Neuronal stem cell (in vitro differentiated cells): ENCODE results near the gene OR2A14.

Experiments used
- DNase-seq: peaks from one replicate; pipeline ENCODE4 v3.0.0-alpha.2; 2013; ENCODE audit warnings: low spot score
- H2AFZ ChIP-seq: one replicate; pipeline ENCODE4 v1.6.1; 2013; ENCODE audit warnings: mild to moderate bottlenecking, low read length, inconsistent platforms
- H2AK5ac ChIP-seq: 2 replicates; pipeline ENCODE4 v1.6.1; 2013; ENCODE audit warnings: low read depth, mild to moderate bottlenecking, inconsistent platforms, low read length, moderate library complexity, mixed read lengths
- H2BK120ac ChIP-seq: 2 replicates; pipeline ENCODE4 v1.6.1; 2013; ENCODE audit warnings: low read depth, mild to moderate bottlenecking, inconsistent platforms, low read length, moderate library complexity, mixed read lengths
- H2BK12ac ChIP-seq: one replicate; pipeline ENCODE4 v1.6.1; 2013; ENCODE audit warnings: low read length, inconsistent platforms
- H2BK15ac ChIP-seq: 2 replicates; pipeline ENCODE4 v1.6.1; 2013; ENCODE audit warnings: mild to moderate bottlenecking, low read length, inconsistent platforms, mixed read lengths
- H2BK5ac ChIP-seq: one replicate; pipeline ENCODE4 v1.6.1; 2013; ENCODE audit warnings: inconsistent platforms, mild to moderate bottlenecking, low read length, moderate library complexity
- H3K14ac ChIP-seq: one replicate; pipeline ENCODE4 v1.6.1; 2013; ENCODE audit warnings: low read length, inconsistent platforms
- H3K18ac ChIP-seq: 2 replicates; pipeline ENCODE4 v1.6.1; 2013; ENCODE audit warnings: low read length, inconsistent platforms
- H3K23ac ChIP-seq: 2 replicates; pipeline ENCODE4 v1.6.1; 2013; ENCODE audit warnings: low read depth, mild to moderate bottlenecking, mixed read lengths, low read length, inconsistent platforms; ENCODE audit not compliant: poor library complexity
- H3K27ac ChIP-seq: replicated peaks from 3 replicates; pipeline ENCODE4 v1.5.1; 2013; ENCODE audit warnings: low read length, inconsistent platforms
- H3K27me3 ChIP-seq, 3 experiments: 2 replicates each; pipeline ENCODE4 v1.6.1; 2013; ENCODE audit warnings: low read length in 3 of 3, mild to moderate bottlenecking in 2 of 3, inconsistent platforms in 1 of 3, low read depth in 1 of 3, mixed read lengths in 1 of 3, moderate library complexity in 1 of 3; ENCODE audit not compliant: control insufficient read depth in 3 of 3, insufficient read depth in 3 of 3
- H3K36me3 ChIP-seq, 2 donors: replicated peaks in 1 of 2; 2 replicates each; pipeline ENCODE4 v1.6.1; 2013; ENCODE audit warnings: low read length in 2 of 2; ENCODE audit not compliant: control insufficient read depth in 2 of 2, insufficient read depth in 2 of 2
- H3K4ac ChIP-seq: 2 replicates; pipeline ENCODE4 v1.6.1; 2013; ENCODE audit warnings: inconsistent platforms, mild to moderate bottlenecking, low read length, moderate library complexity
- H3K4me1 ChIP-seq, 2 donors: 1 replicate in 1 of 2; 2 replicates in 1 of 2; pipeline ENCODE4 v1.6.1; 2013; ENCODE audit warnings: low read length in 2 of 2, low read depth in 1 of 2; ENCODE audit not compliant: control insufficient read depth in 2 of 2, insufficient read depth in 1 of 2
- H3K4me2 ChIP-seq: one replicate; pipeline ENCODE4 v1.6.1; 2013; ENCODE audit warnings: mild to moderate bottlenecking, low read length, inconsistent platforms; ENCODE audit not compliant: insufficient read depth, poor library complexity, severe bottlenecking
- H3K4me3 ChIP-seq, 2 donors: 2 replicates each; pipeline ENCODE4 v1.5.1; 2013; ENCODE audit warnings: low read length in 2 of 2, mild to moderate bottlenecking in 2 of 2, inconsistent platforms in 1 of 2, moderate library complexity in 1 of 2
- H3K79me1 ChIP-seq: one replicate; pipeline ENCODE4 v1.6.1; 2013; ENCODE audit warnings: low read depth, mild to moderate bottlenecking, inconsistent platforms, low read length, moderate library complexity
- H3K9ac ChIP-seq: one replicate; pipeline ENCODE4 v1.6.1; 2013; ENCODE audit warnings: mild to moderate bottlenecking, low read depth, low read length, inconsistent platforms; ENCODE audit not compliant: poor library complexity
- H3K9me3 ChIP-seq, 2 donors: replicated peaks in 1 of 2; 2 replicates each; pipeline versions ENCODE3 to v1.6.1; 2013; ENCODE audit warnings: low read length in 2 of 2, mild to moderate bottlenecking in 2 of 2, inconsistent platforms in 1 of 2, low read depth in 1 of 2, mixed read lengths in 1 of 2, moderate library complexity in 1 of 2; ENCODE audit not compliant: control insufficient read depth in 2 of 2, insufficient read depth in 1 of 2
- H4K8ac ChIP-seq: one replicate; pipeline ENCODE4 v1.6.1; 2013; ENCODE audit warnings: low read depth, mild to moderate bottlenecking, inconsistent platforms, low read length, moderate library complexity
- H4K91ac ChIP-seq: one replicate; pipeline ENCODE4 v1.6.1; 2013; ENCODE audit warnings: low read length, low read depth, mild to moderate bottlenecking, inconsistent platforms; ENCODE audit not compliant: poor library complexity
- WGBS, 2 donors: extraction: QIAGEN DNeasy Blood & Tissue Kit; methylation state at CpG; one replicate each; pipeline ENCODE4 v1.1.7; 2013; ENCODE audit warnings: missing lambda C conversion rate in 2 of 2, mixed read lengths in 1 of 2; ENCODE audit not compliant: insufficient read length in 2 of 2, insufficient replicate concordance in 1 of 2; ENCODE audit errors: extremely low coverage in 2 of 2; 5-methylcytosine and 5-hydroxymethylcytosine counted together

Gene OR2A14

GRCh38 chr7:144102041-144102440 is 20.9 kb upstream of the OR2A14 start:
- Histone ChIP-seq H3K23ac (no peak overlapping the region), H2BK5ac (no peak overlapping the region), H3K4ac (no peak overlapping the region), H3K14ac (no peak overlapping the region), H3K9ac (no peak overlapping the region), H3K4me1 (no peaks in the 10 kb centered on the region), H2BK120ac (no peak overlapping the region), H3K18ac (no peak overlapping the region), H3K27ac (no peak overlapping the region), H3K36me3 (no peaks in the 10 kb centered on the region), H2AK5ac (no peak overlapping the region), H3K9me3 (no peaks in the 10 kb centered on the region), H4K91ac (no peak overlapping the region), H2AFZ (no peak overlapping the region), H4K8ac (no peak overlapping the region), H2BK15ac (no peak overlapping the region), H2BK12ac (no peak overlapping the region), H3K4me2 (no peak overlapping the region), H3K4me3 (no peak overlapping the region), H3K27me3 (no peaks in the 10 kb centered on the region), H3K79me1 (no peaks in the 10 kb centered on the region)
- no peak for DNase-seq

GRCh38 chr7:144105211-144105610 is 17.8 kb upstream of the OR2A14 start:
- no peaks in the 10 kb centered on the region for H3K36me3 ChIP-seq
- H2BK15ac ChIP-seq = no peak overlapping the region
- H3K9me3 ChIP-seq = no peaks in the 10 kb centered on the region
- H3K14ac ChIP-seq = no peak overlapping the region
- no peak overlapping the region for H3K27ac ChIP-seq
- H3K9ac ChIP-seq = no peak overlapping the region
- no peak overlapping the region for H2BK5ac ChIP-seq
- no peak overlapping the region for H2AK5ac ChIP-seq
- H4K91ac ChIP-seq = no peak overlapping the region
- H2AFZ ChIP-seq = no peak overlapping the region
- H3K79me1 ChIP-seq = no peaks in the 10 kb centered on the region
- DNase-seq = no peak
- no peaks in the 10 kb centered on the region for H3K4me1 ChIP-seq
- no peak overlapping the region for H3K4me3 ChIP-seq
- no peaks in the 10 kb centered on the region for H3K27me3 ChIP-seq
- no peak overlapping the region for H3K23ac ChIP-seq
- no peak overlapping the region for H3K4ac ChIP-seq
- H3K18ac ChIP-seq = no peak overlapping the region
- no peak overlapping the region for H3K4me2 ChIP-seq
- H2BK12ac ChIP-seq = no peak overlapping the region
- no peak overlapping the region for H4K8ac ChIP-seq
- H2BK120ac ChIP-seq = no peak overlapping the region

- no peaks in the 10 kb centered on the region for H3K9me3 ChIP-seq
- H3K23ac ChIP-seq = no peak within 1 kb of the TSS
- H2BK15ac ChIP-seq = no peak within 1 kb of the TSS
- DNase-seq = no peak
- no peak within 1 kb of the TSS for H3K4me3 ChIP-seq
- H2BK5ac ChIP-seq = no peak within 1 kb of the TSS
- no peak within 1 kb of the TSS for H4K91ac ChIP-seq
- no peak within 1 kb of the TSS for H2BK12ac ChIP-seq
- no peak within 1 kb of the TSS for H3K4me2 ChIP-seq
- H3K79me1 ChIP-seq = no peaks in the 10 kb centered on the region
- no CpG with 5 or more reads among the region's 2 CpGs for WGBS, 2 donors
- no peak within 1 kb of the TSS for H3K27ac ChIP-seq
- no peak within 1 kb of the TSS for H2AK5ac ChIP-seq
- no peak within 1 kb of the TSS for H3K18ac ChIP-seq
- H2AFZ ChIP-seq = no peak within 1 kb of the TSS
- H3K4ac ChIP-seq = no peak within 1 kb of the TSS
- H2BK120ac ChIP-seq = no peak within 1 kb of the TSS
- H4K8ac ChIP-seq = no peak within 1 kb of the TSS
- H3K4me1 ChIP-seq = no peaks in the 10 kb centered on the region
- no peaks in the 10 kb centered on the region for H3K36me3 ChIP-seq
- no peaks in the 10 kb centered on the region for H3K27me3 ChIP-seq
- no peak within 1 kb of the TSS for H3K9ac ChIP-seq
- no peak within 1 kb of the TSS for H3K14ac ChIP-seq
These were observed 13.7 kb upstream of the OR2A14 start, which contains the start of gene OR2A2 for GRCh38 chr7:144109283-144109682. TSS of gene OR2A2 (plus strand) at chr7:144109583. CDS start at chr7:144109583, 0 bp downstream.

GRCh38 chr7:144110272-144110671 is 12.7 kb upstream of the OR2A14 start:
- no peaks in the 10 kb centered on the region for H3K4me1 ChIP-seq
- H4K8ac ChIP-seq = no peak overlapping the region
- no peak overlapping the region for H3K18ac ChIP-seq
- H3K27ac ChIP-seq = no peak overlapping the region
- H2AK5ac ChIP-seq = no peak overlapping the region
- H3K9ac ChIP-seq = no peak overlapping the region
- H2AFZ ChIP-seq = no peak overlapping the region
- H3K36me3 ChIP-seq = no peaks in the 10 kb centered on the region
- H3K79me1 ChIP-seq = no peaks in the 10 kb centered on the region
- DNase-seq = no peak
- H3K9me3 ChIP-seq = no peaks in the 10 kb centered on the region
- H4K91ac ChIP-seq = no peak overlapping the region
- no peaks in the 10 kb centered on the region for H3K27me3 ChIP-seq
- H2BK12ac ChIP-seq = no peak overlapping the region
- no peak overlapping the region for H2BK15ac ChIP-seq
- H3K4me2 ChIP-seq = no peak overlapping the region
- H3K4me3 ChIP-seq = no peak overlapping the region
- WGBS, 2 donors = no CpG with 5 or more reads among the region's 5 CpGs
- no peak overlapping the region for H2BK5ac ChIP-seq
- no peak overlapping the region for H3K4ac ChIP-seq
- no peak overlapping the region for H3K23ac ChIP-seq
- no peak overlapping the region for H2BK120ac ChIP-seq
- no peak overlapping the region for H3K14ac ChIP-seq
